NB4 (cell line): ENCODE data around the gene ITGA1.

Source experiments
- MYC ChIP-seq: IDR thresholded peaks from 2 replicates; pipeline ENCODE4 v1.6.1; 2011; ENCODE audit warnings: low read depth, low read length
- POLR2A ChIP-seq: IDR thresholded peaks from 2 replicates; pipeline ENCODE4 v1.6.1; 2011; ENCODE audit warnings: mild to moderate bottlenecking; ENCODE audit not compliant: insufficient read length; ENCODE audit errors: extremely low read depth
- TF ChIP-seq, protein P1 (sequence below): IDR thresholded peaks from one replicate; pipeline ENCODE4 v1.5.1; 2012; ENCODE audit warnings: low read depth, low read length

DNA sequence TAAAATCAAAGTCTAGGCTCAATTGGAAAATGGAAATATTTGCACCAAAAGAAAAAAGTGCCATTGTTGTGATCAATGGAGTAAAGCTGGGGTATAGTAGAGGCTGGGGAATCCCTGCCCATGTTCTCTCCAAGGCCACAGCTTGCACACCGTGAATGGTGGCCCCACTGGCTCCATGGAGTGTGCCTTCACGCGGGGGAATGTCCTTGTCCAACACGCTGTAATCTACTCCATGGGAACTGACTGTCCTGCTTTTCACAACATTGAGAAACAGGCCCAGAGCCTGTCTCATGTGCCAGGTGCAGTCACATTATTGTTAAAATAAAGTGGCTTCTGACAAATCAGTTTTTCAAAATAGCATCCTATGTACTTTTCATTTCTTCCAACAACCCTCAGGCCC lies 168.3 kb downstream of the ITGA1 start:
- TF ChIP-seq, protein P1, sequence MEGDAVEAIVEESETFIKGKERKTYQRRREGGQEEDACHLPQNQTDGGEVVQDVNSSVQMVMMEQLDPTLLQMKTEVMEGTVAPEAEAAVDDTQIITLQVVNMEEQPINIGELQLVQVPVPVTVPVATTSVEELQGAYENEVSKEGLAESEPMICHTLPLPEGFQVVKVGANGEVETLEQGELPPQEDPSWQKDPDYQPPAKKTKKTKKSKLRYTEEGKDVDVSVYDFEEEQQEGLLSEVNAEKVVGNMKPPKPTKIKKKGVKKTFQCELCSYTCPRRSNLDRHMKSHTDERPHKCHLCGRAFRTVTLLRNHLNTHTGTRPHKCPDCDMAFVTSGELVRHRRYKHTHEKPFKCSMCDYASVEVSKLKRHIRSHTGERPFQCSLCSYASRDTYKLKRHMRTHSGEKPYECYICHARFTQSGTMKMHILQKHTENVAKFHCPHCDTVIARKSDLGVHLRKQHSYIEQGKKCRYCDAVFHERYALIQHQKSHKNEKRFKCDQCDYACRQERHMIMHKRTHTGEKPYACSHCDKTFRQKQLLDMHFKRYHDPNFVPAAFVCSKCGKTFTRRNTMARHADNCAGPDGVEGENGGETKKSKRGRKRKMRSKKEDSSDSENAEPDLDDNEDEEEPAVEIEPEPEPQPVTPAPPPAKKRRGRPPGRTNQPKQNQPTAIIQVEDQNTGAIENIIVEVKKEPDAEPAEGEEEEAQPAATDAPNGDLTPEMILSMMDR = no peak
- TF ChIP-seq MYC (no peak), POLR2A (no peak)
